ENCODE measurements around the gene CAV2. TPM values are rescaled to one million over a fixed set of nuclear protein-coding genes. Genes with fewer than 3 reads are reported as not detected.

The CAV2 gene
- total RNA-seq, 1 donor, result 224 TPM

- no peak overlapping the region for H3K4me3 ChIP-seq (ENCODE audit: low read depth, low read length)
- DNase-seq (ENCODE audit: low read depth), result peak; percentile 84
- no peak for TF ChIP-seq CTCF (IDR thresholded peaks at IDR 0.05; ENCODE audit: insufficient read depth, low read depth, low read length)
Measured at GRCh38 chr7:116543664-116544063, 44.1 kb downstream of the CAV2 start.

DNA sequence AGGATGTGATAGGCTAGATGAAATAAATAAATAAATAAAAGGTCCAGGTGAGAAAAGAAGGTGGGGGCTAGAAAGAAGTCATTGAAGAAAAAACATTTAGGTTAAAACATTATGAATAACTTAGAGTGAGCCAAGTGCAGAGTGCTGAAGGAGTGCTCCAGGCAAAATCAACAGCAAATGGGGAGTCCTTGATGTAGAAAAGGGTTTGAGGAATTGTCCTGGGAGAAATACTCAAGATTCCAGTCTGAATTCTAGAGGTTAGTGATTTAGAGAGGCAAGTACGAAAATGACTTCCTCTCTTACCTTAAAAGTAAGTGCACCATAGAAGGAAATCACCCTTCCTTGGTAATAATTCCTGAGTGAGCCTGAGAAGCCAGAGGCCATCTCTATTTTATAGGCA is 44.9 kb downstream of the CAV2 start:
- DNase-seq (ENCODE audit: low read depth), result no peak
- no peak overlapping the region for H3K4me3 ChIP-seq (ENCODE audit: low read depth, low read length)
- no peak for TF ChIP-seq CTCF (IDR thresholded peaks at IDR 0.05; ENCODE audit: insufficient read depth, low read depth, low read length)

- TF ChIP-seq CTCF (IDR thresholded peaks at IDR 0.05; ENCODE audit: insufficient read depth, low read depth, low read length), result no peak
- DNase-seq (ENCODE audit: low read depth), result peak; percentile 58
Measured at GRCh38 chr7:116545411-116545993, 46.0 kb downstream of the CAV2 start.

GRCh38 chr7:116546054-116546453 is 46.5 kb downstream of the CAV2 start:
- no peak for TF ChIP-seq CTCF (IDR thresholded peaks at IDR 0.05; ENCODE audit: insufficient read depth, low read depth, low read length)
- no peak for DNase-seq (ENCODE audit: low read depth)
- no peak overlapping the region for H3K4me3 ChIP-seq (ENCODE audit: low read depth, low read length)

More at GRCh38 chr7:116545411-116545993, 46.0 kb downstream of the CAV2 start:
- no peak overlapping the region for H3K4me3 ChIP-seq (ENCODE audit: low read depth, low read length)

DNA sequence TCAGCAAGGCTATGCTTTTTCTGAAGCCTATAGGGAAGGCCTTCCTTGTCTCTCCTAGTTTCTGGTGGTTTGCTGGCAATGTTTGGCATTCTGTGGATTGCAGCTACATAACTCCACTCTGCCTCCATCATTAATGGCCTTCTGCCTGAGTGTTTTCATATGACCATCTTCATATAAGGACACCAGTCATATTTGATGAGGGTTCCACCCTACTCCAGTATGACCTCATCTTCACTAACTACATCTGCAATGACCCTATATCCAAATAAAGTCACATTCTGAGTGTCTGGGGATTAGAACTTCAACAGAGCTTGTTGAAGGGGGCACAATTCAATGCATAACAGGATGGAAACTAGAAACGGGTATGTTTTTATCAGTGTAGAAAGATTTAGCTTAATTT is 47.4 kb downstream of the CAV2 start:
- no peak for DNase-seq (ENCODE audit: low read depth)

GRCh38 chr7:116547347-116547746 is 47.8 kb downstream of the CAV2 start:
- no peak for TF ChIP-seq CTCF (IDR thresholded peaks at IDR 0.05; ENCODE audit: insufficient read depth, low read depth, low read length)
- DNase-seq (ENCODE audit: low read depth), result peak; percentile 56
- no peak overlapping the region for H3K4me3 ChIP-seq (ENCODE audit: low read depth, low read length)

More for the DNA sequence above, 47.4 kb downstream of the CAV2 start:
- no peak overlapping the region for H3K4me3 ChIP-seq (ENCODE audit: low read depth, low read length)
- TF ChIP-seq CTCF (IDR thresholded peaks at IDR 0.05; ENCODE audit: insufficient read depth, low read depth, low read length), result no peak

- DNase-seq (ENCODE audit: low read depth), result no peak
- no peak for TF ChIP-seq CTCF (IDR thresholded peaks at IDR 0.05; ENCODE audit: insufficient read depth, low read depth, low read length)
- H3K4me3 ChIP-seq (ENCODE audit: low read depth, low read length), result no peak overlapping the region
Measured at GRCh38 chr7:116548506-116548905, 49.0 kb downstream of the CAV2 start.
